Smooth muscle cell (in vitro differentiated cells): ENCODE results near the gene HPX. TPM values are rescaled to one million over a fixed set of nuclear protein-coding genes. Genes with fewer than 3 reads are reported as not detected.

Source experiments
- DNase-seq: peaks from one replicate; lab custom pipeline; 2025; ENCODE audit not compliant: unreplicated experiment; lab: John Stamatoyannopoulos, UW
- H2AFZ ChIP-seq: fragments of 200-600 bp; sonication (generic); 2 replicates; pipeline ENCODE4 v1.6.0; 2016; ENCODE audit warnings: antibody characterized with exemption, low read depth, mild to moderate bottlenecking
- H3F3A ChIP-seq: fragments of 200-600 bp; sonication (generic); 2 replicates; pipeline ENCODE4 v1.6.0; 2017; ENCODE audit warnings: antibody characterized with exemption, low read depth
- H3K27ac ChIP-seq: fragments of 200-600 bp; sonication (generic); 2 replicates; pipeline ENCODE4 v1.5.1; 2016; ENCODE audit warnings: low read depth, mild to moderate bottlenecking
- H3K27me3 ChIP-seq: fragments of 200-600 bp; sonication (generic); 2 replicates; pipeline ENCODE4 v1.6.1; 2016; ENCODE audit warnings: low read depth, mild to moderate bottlenecking
- H3K36me3 ChIP-seq: fragments of 200-600 bp; sonication (generic); 2 replicates; pipeline ENCODE4 v1.5.1; 2016; ENCODE audit warnings: low read depth
- H3K4me1 ChIP-seq: fragments of 200-600 bp; sonication (generic); 2 replicates; pipeline ENCODE4 v1.5.1; 2016; ENCODE audit warnings: low read depth
- H3K4me2 ChIP-seq: fragments of 200-600 bp; sonication (generic); 2 replicates; pipeline ENCODE4 v1.6.0; 2016; ENCODE audit warnings: mild to moderate bottlenecking
- H3K4me3 ChIP-seq: fragments of 200-600 bp; sonication (generic); 2 replicates; pipeline ENCODE4 v1.5.1; 2016; ENCODE audit warnings: mild to moderate bottlenecking
- H3K79me2 ChIP-seq: fragments of 200-600 bp; sonication (generic); 2 replicates; pipeline ENCODE4 v1.6.0; 2016; ENCODE audit warnings: low read depth, mild to moderate bottlenecking
- H3K9ac ChIP-seq: fragments of 200-600 bp; sonication (generic); 2 replicates; pipeline ENCODE4 v1.6.0; 2016; ENCODE audit warnings: low read depth
- H3K9me3 ChIP-seq: fragments of 200-600 bp; sonication (generic); replicated peaks from 2 replicates; pipeline ENCODE4 v1.5.1; 2016; ENCODE audit warnings: low read depth
- H4K20me1 ChIP-seq: fragments of 200-600 bp; sonication (generic); 2 replicates; pipeline ENCODE4 v1.6.0; 2016; ENCODE audit warnings: low read depth
- CTCF ChIP-seq: fragments of 200-600 bp; sonication (generic); IDR thresholded peaks from 2 replicates; pipeline ENCODE4 v1.5.1; 2017; ENCODE audit warnings: borderline replicate concordance, mild to moderate bottlenecking, antibody characterized with exemption; ENCODE audit not compliant: insufficient read depth, poor library complexity, severe bottlenecking
- whole genome bisulfite sequencing: methylation state at CpG from one replicate; pipeline ENCODE4 v1.1.7; 2016; ENCODE audit warnings: low lambda C conversion rate; 5-methylcytosine and 5-hydroxymethylcytosine counted together
- polyA plus RNA-seq: library from polyadenylated mRNA; unstranded; fragments of >200 nt; fragmentation: Nextera tagmentation; extraction: Ambion mirVana; gene quantifications from 2 replicates; pipeline ENCODE4 v1.2.1, GENCODE V29; 2016
- total RNA-seq: library from RNA; depleted of rRNA; stranded (reverse); fragments of >200 nt; gene quantifications from 2 replicates; pipeline ENCODE4 v1.2.3, GENCODE V29; 2014

Gene HPX
- total and polyA plus RNA-seq, 2 experiments from 2014 or later = 1.1 to 3.5 TPM

DNA sequence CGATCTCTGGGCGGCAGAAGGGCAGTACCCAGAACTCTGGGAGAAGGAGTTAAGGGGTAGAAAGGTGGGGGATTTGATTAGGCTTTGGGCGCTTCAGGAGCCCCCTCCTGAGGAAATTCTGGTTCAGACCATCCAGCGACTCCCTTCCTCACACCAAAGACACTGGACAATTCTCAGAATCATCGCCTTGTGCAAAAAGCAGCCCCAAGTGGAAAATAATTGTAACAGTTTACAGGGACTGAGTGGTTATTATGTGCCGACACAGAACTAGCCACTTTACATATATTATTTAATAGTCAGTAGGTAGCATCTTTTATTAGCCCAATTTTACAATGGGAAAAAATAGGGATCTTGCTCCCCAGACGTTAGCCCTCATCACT is 33.6 kb upstream of the HPX start:
- no peak for TF ChIP-seq CTCF
- Histone ChIP-seq H3K27ac (peak overlapping the region; percentile 95), H4K20me1 (no peaks in the 10 kb centered on the region), H3K9me3 (no peaks in the 10 kb centered on the region), H3K27me3 (no peaks in the 10 kb centered on the region), H3K4me1 (peaks cover 12% of the 10 kb centered on the region), H3K4me3 (peak overlapping the region; percentile 94), H2AFZ (peak overlapping the region; percentile 56), H3K4me2 (peak overlapping the region; percentile 94), H3F3A (peaks cover 24% of the 10 kb centered on the region), H3K79me2 (peaks cover 27% of the 10 kb centered on the region), H3K36me3 (no peaks in the 10 kb centered on the region), H3K9ac (peak overlapping the region; percentile 80)
- no peak for DNase-seq
- 34% methylated on average over 7 of the region's 7 CpGs for WGBS

DNA sequence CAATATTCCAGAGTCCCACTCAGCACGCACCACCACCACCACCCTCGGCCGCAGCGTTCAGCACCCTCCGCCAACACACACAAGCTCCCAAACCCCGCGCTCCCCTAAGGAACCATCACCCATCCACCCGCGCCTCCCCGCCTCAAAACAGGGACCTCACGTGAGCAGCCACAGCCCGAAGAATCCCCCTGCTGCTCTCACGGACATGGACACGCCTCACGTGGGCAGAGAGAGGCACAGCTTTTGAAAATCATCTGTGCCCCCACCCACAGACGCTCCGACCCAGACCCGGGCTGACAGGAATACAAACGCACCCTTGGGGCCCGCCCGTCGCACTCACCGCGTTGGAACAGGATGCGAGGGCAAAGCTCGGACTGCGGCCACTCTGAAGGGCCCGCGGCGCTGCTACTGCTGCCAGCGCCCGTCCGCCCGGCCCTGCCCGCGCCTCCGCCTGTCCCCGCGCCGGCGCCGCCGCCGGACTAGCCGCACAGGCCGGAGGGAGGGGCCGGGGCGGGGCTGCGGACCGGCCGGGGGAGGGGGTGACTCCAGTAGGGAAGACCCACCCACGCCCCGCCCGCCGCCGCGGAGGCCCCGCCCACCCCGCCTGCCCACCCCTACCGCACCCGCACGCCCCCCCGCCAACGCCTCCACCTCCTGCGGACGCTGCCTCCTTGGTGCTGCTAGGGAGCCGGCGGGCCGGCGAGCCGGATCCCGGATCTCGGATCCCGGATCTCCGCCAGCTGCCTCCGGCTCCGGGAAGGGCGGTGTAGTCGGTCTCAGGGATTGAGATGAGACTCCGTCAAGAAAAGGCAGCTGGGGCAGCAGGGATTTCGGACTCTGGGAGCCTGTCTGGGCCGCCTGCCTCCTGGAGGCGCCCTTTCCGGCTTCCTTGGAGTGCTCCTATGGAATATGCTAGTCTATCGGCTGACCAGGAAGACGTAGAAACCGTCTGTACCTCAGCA is 32.9 kb upstream of the HPX start, which contains the start of gene TRIM3:
Gene TRIM3, minus strand, starts transcription at position 491 of the 962 bp plus-strand sequence. CDS start 8,246 bp downstream, outside the sequence.
- no peaks in the 10 kb centered on the region for H4K20me1 ChIP-seq
- TF ChIP-seq CTCF = peak; percentile 13
- under 1% methylated on average over 55 of the region's 87 CpGs for WGBS

DNA sequence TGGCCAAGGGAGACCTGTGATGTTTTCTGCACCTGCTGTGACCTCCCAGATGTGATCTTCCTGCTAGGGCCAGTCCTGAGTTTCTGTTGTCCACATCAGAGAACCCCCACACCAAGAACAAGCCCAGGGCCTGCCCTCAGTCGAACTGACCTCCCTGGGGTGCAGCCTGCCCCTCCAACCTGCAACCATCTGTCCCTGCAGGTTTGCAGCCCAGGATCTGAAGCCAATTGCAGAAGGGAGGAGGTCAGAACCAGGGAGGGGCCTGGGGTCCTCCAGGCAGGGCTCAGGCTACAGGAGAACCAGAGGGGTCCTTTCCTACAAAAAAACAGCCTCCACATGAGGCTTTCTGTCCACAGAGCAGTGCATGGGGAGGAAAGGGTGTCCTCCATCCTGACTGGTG is 32.1 kb upstream of the HPX start:
- Histone ChIP-seq H3K27me3 (no peaks in the 10 kb centered on the region), H3K9me3 (no peaks in the 10 kb centered on the region), H3K4me1 (peaks cover 12% of the 10 kb centered on the region), H3K4me3 (peak overlapping the region; percentile 94), H3F3A (peaks cover 16% of the 10 kb centered on the region), H3K4me2 (peak overlapping the region; percentile 94), H2AFZ (no peak overlapping the region), H3K9ac (no peak overlapping the region), H3K36me3 (no peaks in the 10 kb centered on the region), H4K20me1 (no peaks in the 10 kb centered on the region), H3K27ac (no peak overlapping the region), H3K79me2 (peaks cover 31% of the 10 kb centered on the region)
- DNase-seq = no peak
- no peak for TF ChIP-seq CTCF
- 42% methylated on average over 1 of the region's 1 CpG for WGBS

More for the DNA sequence above, 32.9 kb upstream of the HPX start, which contains the start of gene TRIM3:
- H3K9me3 ChIP-seq = no peaks in the 10 kb centered on the region
- peaks cover 24% of the 10 kb centered on the region for H3K79me2 ChIP-seq
- peak within 1 kb of the TSS; percentile 85 for H3K9ac ChIP-seq
- peak within 1 kb of the TSS; percentile 56 for H2AFZ ChIP-seq
- H3K36me3 ChIP-seq = no peaks in the 10 kb centered on the region
- peak; percentile 90 for DNase-seq
- H3K4me1 ChIP-seq = peaks cover 12% of the 10 kb centered on the region
- H3K4me3 ChIP-seq = peak within 1 kb of the TSS; percentile 94
- no peaks in the 10 kb centered on the region for H3K27me3 ChIP-seq
- H3K4me2 ChIP-seq = peak within 1 kb of the TSS; percentile 94
- H3F3A ChIP-seq = peaks cover 19% of the 10 kb centered on the region
- peak within 1 kb of the TSS; percentile 95 for H3K27ac ChIP-seq
